RWPE1 (cell line): ENCODE results near the gene DEGS2.
A peak's percentile ranks its signal among the peaks of the same experiment; 100 is the strongest.

Source experiments
- CTCF ChIA-PET: fragments of 350-600 bp; sonication (Branson Sonifier 250); formaldehyde crosslinking; extraction: SDS; loops from one replicate; lab custom pipeline; 2021; lab: Yijun Ruan, JAX
- POLR2A ChIA-PET: fragments of 400-600 bp; formaldehyde crosslinking; extraction: SDS; loops from one replicate; lab custom pipeline; 2020; ENCODE audit warnings: antibody characterized with exemption; ENCODE audit not compliant: low non-redundant PET; lab: Yijun Ruan, JAX
- DNase-seq: peaks from one replicate; pipeline ENCODE4 v3.0.0; 2012; ENCODE audit warnings: low spot score
- H3K27ac ChIP-seq: fragments of 450-650 bp; 2 replicates; pipeline ENCODE4 v1.5.1; 2017
- CTCF ChIP-seq: fragments of 450-650 bp; conservative IDR thresholded peaks from 2 replicates; pipeline ENCODE4 v1.5.1; 2017; ENCODE audit warnings: low read depth, mild to moderate bottlenecking

DEGS2 gene

GRCh38 chr14:100114109-100114765 is 45.2 kb downstream of the DEGS2 start:
- H3K27ac ChIP-seq, result no peak overlapping the region
- POLR2A ChIA-PET, result no interaction called here
- DNase-seq, result no peak
- CTCF ChIA-PET, result no interaction called here
- TF ChIP-seq CTCF, result no peak

- TF ChIP-seq CTCF, result no peak
- ChIA-PET CTCF (interaction anchor here (0.9 to 1.2 kb wide), 2 partner anchors 34 to 81 kb away, joined by 3 read pairs; no protein-coding TSS in a partner anchor), POLR2A (no interaction called here)
- DNase-seq, result no peak
- no peak overlapping the region; the same call in 1 of the 2 replicates for H3K27ac ChIP-seq
Measured at GRCh38 chr14:100111931-100112704, 47.3 kb downstream of the DEGS2 start.

- POLR2A ChIA-PET, result no interaction called here
- TF ChIP-seq CTCF, result no peak
- DNase-seq, result no peak
- H3K27ac ChIP-seq, result no peak overlapping the region; the same call in 1 of the 2 replicates
- CTCF ChIA-PET, result interaction anchor here (0.6 to 1.2 kb wide), 2 partner anchors 18 to 82 kb away, joined by 3 to 4 read pairs; no protein-coding TSS in a partner anchor
Measured at GRCh38 chr14:100110816-100111215, 48.6 kb downstream of the DEGS2 start.

- DNase-seq, result no peak
- ChIA-PET CTCF (interaction anchor here (0.7 to 2.2 kb wide), 2 partner anchors 48 to 129 kb away, joined by 4 to 5 read pairs; no protein-coding TSS in a partner anchor), POLR2A (no interaction called here)
- TF ChIP-seq CTCF, result no peak
- H3K27ac ChIP-seq, result no peak overlapping the region; the same call in 1 of the 2 replicates
Measured at GRCh38 chr14:100109594-100109955, 49.9 kb downstream of the DEGS2 start.

GRCh38 chr14:100108840-100109593 is 50.4 kb downstream of the DEGS2 start:
- no peak for DNase-seq
- ChIA-PET POLR2A (no interaction called here), CTCF (interaction anchor here (0.7 to 2.2 kb wide), 15 partner anchors 9 to 132 kb away, joined by 3 to 14 read pairs (median 6); no protein-coding TSS in a partner anchor)
- peak overlapping the region; percentile 80 for H3K27ac ChIP-seq
- no peak for TF ChIP-seq CTCF
